HepG2 (cell line): ENCODE data around the gene PFDN2. TPM values are rescaled to one million over a fixed set of nuclear protein-coding genes. Genes with fewer than 3 reads are reported as not detected.

Experiments
- CCDC6 ChIP-seq: sonication (generic); formaldehyde crosslinking; IDR thresholded peaks from 2 replicates; pipeline ENCODE4 v1.8.1; 2022; ENCODE audit warnings: mild to moderate bottlenecking, missing genetic modification reagents, moderate library complexity
- HNF1A ChIP-seq, 2 experiments: sonication (generic) in 1 of 2; formaldehyde crosslinking in 1 of 2; IDR thresholded peaks; 2 replicates each; pipeline versions ENCODE4 v1.4.0 to v1.6.1; 2016 to 2020; ENCODE audit warnings: borderline replicate concordance in 1 of 2, low read depth in 1 of 2, mild to moderate bottlenecking in 1 of 2, missing genetic modification reagents in 1 of 2
- HOXA5 ChIP-seq: sonication (generic); formaldehyde crosslinking; IDR thresholded peaks from 2 replicates; pipeline ENCODE4 v1.4.0; 2020; ENCODE audit warnings: missing genetic modification reagents
- MZF1 ChIP-seq: sonication (generic); formaldehyde crosslinking; IDR thresholded peaks from 2 replicates; pipeline ENCODE4 v1.8.1; 2023; ENCODE audit warnings: mild to moderate bottlenecking, missing genetic modification reagents, borderline replicate concordance
- POGZ ChIP-seq: sonication (generic); formaldehyde crosslinking; IDR thresholded peaks from 2 replicates; pipeline ENCODE4 v1.4.0; 2020; ENCODE audit warnings: mild to moderate bottlenecking, missing genetic modification reagents
- SMARCE1 ChIP-seq: fragments of 450-650 bp; IDR thresholded peaks from 2 replicates; pipeline ENCODE4 v1.6.1; 2017; ENCODE audit warnings: borderline replicate concordance
- SOX5 ChIP-seq: IDR thresholded peaks from 2 replicates; pipeline ENCODE4 v1.6.1; 2016; ENCODE audit warnings: borderline replicate concordance
- XBP1 ChIP-seq: sonication (generic); formaldehyde crosslinking; IDR thresholded peaks from 2 replicates; pipeline ENCODE4 v1.5.0; 2020; ENCODE audit warnings: missing genetic modification reagents
- ZBTB2 ChIP-seq: sonication (generic); formaldehyde crosslinking; IDR thresholded peaks from 2 replicates; pipeline ENCODE4 v1.8.0; 2022; ENCODE audit warnings: low read depth, missing genetic modification reagents
- ZFP41 ChIP-seq: sonication (generic); formaldehyde crosslinking; IDR thresholded peaks from 2 replicates; pipeline ENCODE4 v1.4.0; 2020; ENCODE audit warnings: mild to moderate bottlenecking, missing genetic modification reagents, borderline replicate concordance
- ZNF142 ChIP-seq: sonication (generic); formaldehyde crosslinking; IDR thresholded peaks from 2 replicates; pipeline ENCODE4 v1.4.0; 2020; ENCODE audit warnings: missing genetic modification reagents
- ZNF782 ChIP-seq: sonication (generic); formaldehyde crosslinking; IDR thresholded peaks from 2 replicates; pipeline ENCODE4 v1.4.0; 2020; ENCODE audit warnings: missing genetic modification reagents, mild to moderate bottlenecking, borderline replicate concordance
- polyA plus RNA-seq, 8 experiments: library from polyadenylated mRNA; depleted of rRNA in 3 of 8; stranded (reverse) in 7 of 8; unstranded in 1 of 8; fragments of >200 nt; fragmentation: Illumina TruSeq in 4 of 8; extraction: Trizol in 4 of 8; gene quantifications; 2 replicates each; pipeline versions ENCODE4 v1.2.1 to v1.2.3, GENCODE V29; 2011 to 2016; ENCODE audit warnings: low read depth in 4 of 8, missing spikeins in 1 of 8, mixed read lengths in 1 of 8; ENCODE audit not compliant: insufficient read depth in 1 of 8
- total RNA-seq, 5 experiments: library from RNA; depleted of rRNA; stranded (reverse); fragments of >200 nt; fragmentation: Illumina TruSeq; extraction: Trizol; gene quantifications; 2 replicates each; pipeline ENCODE4 v1.2.3, GENCODE V29; 2016; ENCODE audit warnings: low read depth in 1 of 5
- TF ChIP-seq, protein P1 (sequence below): sonication (generic); formaldehyde crosslinking; IDR thresholded peaks from 2 replicates; pipeline ENCODE4 v1.8.1; 2023; ENCODE audit warnings: mild to moderate bottlenecking, moderate library complexity, missing genetic modification reagents
- TF ChIP-seq, protein P2 (sequence below): sonication (generic); formaldehyde crosslinking; IDR thresholded peaks from 2 replicates; pipeline ENCODE4 v1.4.0; 2020; ENCODE audit warnings: mild to moderate bottlenecking, missing genetic modification reagents

PFDN2 gene
- total and polyA plus RNA-seq, 2 of the 13 experiments (the other 11 are each of a cell fraction or from before 2014, with no cell fraction given), result 62.6 to 63.6 TPM

DNA sequence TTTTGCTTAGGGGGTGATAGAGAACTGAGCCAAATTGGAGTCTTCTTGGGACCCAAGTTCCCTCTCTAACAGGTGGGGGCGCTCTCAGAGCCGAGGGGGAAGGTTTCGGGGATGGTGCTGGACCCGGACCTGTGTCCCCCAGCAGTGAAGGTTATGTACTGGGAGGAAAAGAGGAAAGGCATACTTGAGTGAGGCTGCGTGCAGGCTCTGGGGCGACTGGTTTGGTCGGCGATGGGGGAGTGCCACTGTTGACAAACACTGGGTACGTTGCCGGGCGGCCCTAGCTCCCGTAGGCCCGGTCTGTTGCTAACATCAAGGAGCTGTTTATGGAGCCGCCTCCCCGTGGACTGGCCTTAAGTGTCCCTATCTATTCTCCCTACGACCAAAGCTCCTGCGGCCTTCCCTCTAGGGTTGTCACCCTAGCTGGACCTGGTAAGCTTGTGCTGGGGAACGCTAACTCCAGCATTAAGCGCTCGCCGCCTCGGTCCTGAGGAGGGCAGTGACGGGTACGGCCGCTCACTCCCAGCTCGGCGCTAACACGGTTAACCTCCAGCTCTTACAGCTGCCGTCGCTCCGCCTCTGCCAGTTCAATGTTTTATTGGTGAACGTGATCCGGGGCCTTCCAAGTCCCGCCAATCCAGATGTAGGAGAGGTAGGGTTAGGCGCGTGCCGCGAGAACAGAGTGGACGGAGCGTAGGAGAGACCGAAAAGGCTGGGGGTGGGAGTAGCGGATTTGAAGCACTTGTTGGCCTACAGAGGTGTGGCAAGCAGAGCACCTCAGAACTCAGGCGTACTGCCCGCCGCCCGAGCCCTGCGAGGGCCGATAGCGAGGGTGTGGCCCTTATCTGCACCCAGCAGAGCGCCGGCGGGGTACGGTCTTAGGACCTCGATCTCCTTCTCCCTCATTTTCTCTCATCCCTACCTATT lies 48.2 kb upstream of the PFDN2 start, which contains the start of gene PPOX (continued):
- no peak for TF ChIP-seq ZBTB2 (CRISPR knock-in tag)
- peak; percentile 83 for TF ChIP-seq POGZ
- no peak; the same call in 1 of the 2 replicates for TF ChIP-seq SOX5 (CRISPR knock-in tag)
- TF ChIP-seq, protein P1, sequence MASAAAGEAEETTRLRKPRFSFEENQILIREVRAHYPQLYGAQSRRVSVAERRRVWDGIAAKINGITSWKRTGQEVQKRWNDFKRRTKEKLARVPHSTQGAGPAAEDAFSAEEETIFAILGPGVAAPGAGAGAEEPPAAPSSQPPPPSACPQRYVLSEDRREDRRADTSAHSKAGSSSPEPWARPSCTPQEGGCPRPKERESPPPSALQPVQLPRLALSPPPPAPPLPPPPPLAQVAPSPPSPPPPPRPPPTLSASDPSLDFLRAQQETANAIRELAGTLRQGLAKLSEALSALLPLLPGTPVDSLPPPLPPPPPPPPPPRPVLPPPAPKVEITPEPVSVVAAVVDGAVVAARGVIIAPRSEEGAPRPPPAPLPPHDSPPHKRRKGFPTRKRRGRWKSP (CRISPR knock-in tag), result peak; percentile 90
- no peak for TF ChIP-seq ZFP41
- no peak for TF ChIP-seq SMARCE1
- no peak for TF ChIP-seq MZF1 (CRISPR knock-in tag)
- TF ChIP-seq ZNF142 (CRISPR knock-in tag), result peak; percentile 78; the same call in 1 of the 2 replicates
- no peak for TF ChIP-seq HNF1A (IDR thresholded peaks at IDR 0.05; ENCODE audit: low read depth)
- no peak; the same call in 1 of the 2 replicates for TF ChIP-seq HNF1A (CRISPR knock-in tag; IDR thresholded peaks at IDR 0.05; ENCODE audit: borderline replicate concordance)
- TF ChIP-seq, protein P2, sequence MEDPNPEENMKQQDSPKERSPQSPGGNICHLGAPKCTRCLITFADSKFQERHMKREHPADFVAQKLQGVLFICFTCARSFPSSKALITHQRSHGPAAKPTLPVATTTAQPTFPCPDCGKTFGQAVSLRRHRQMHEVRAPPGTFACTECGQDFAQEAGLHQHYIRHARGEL (CRISPR knock-in tag), result no peak
- TF ChIP-seq XBP1 (CRISPR knock-in tag), result no peak
- peak; percentile 80 for TF ChIP-seq HOXA5 (CRISPR knock-in tag)
- TF ChIP-seq CCDC6 (CRISPR knock-in tag), result no peak
- TF ChIP-seq ZNF782, result no peak
